WI38 (cell line): ENCODE results near the gene CABCOCO1.

Experiments used
- H3K4me3 ChIP-seq: 2 replicates; pipeline ENCODE4 v1.5.1; 2011; ENCODE audit warnings: low read depth, mild to moderate bottlenecking, control low read depth, low read length
- CTCF ChIP-seq: IDR thresholded peaks from 2 replicates; pipeline ENCODE4 v1.5.1; 2012; ENCODE audit warnings: low read depth, mild to moderate bottlenecking, control low read depth, low read length

CABCOCO1 gene

GRCh38 chr10:61779950-61780659, 117.4 kb downstream of the CABCOCO1 start:
- TF ChIP-seq CTCF: no peak
- H3K4me3 ChIP-seq: no peak overlapping the region

- TF ChIP-seq CTCF: no peak
- no peak overlapping the region for H3K4me3 ChIP-seq
These were observed 118.0 kb downstream of the CABCOCO1 start for GRCh38 chr10:61780732-61781131.

- no peak for TF ChIP-seq CTCF
- H3K4me3 ChIP-seq: no peak overlapping the region
These were observed 119.3 kb downstream of the CABCOCO1 start for GRCh38 chr10:61781969-61782403.

GRCh38 chr10:61784354-61785133, 121.8 kb downstream of the CABCOCO1 start:
- no peak overlapping the region for H3K4me3 ChIP-seq
- no peak for TF ChIP-seq CTCF

GRCh38 chr10:61785473-61786105, 122.9 kb downstream of the CABCOCO1 start:
- H3K4me3 ChIP-seq: no peak overlapping the region
- TF ChIP-seq CTCF: no peak

GRCh38 chr10:61786728-61787127, 124.0 kb downstream of the CABCOCO1 start:
- H3K4me3 ChIP-seq: 0 out of 2 replicates have a peak overlapping the region, but pooled peaks have one; percentile 18
- TF ChIP-seq CTCF: no peak
